ENCODE measurements around the gene PTPRR.

Gene PTPRR

DNA sequence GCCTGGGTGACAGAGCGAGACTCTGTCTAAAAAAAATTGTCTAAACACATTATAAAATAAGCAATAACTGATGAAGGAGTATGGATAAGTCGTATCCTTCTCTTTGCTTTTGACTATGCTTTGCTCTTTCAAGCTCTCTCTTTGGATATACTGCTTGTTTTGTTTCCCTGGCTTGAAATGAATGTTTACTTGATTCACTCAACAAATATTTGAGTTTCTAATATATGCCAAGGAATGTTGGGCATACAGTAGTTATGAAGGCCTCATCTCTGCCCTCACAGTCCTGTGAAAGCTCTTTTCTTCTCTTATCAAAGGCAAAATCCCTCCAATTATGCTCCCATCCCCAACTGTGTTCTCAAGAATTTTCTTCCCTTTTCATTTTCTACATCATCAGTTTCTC, 123.5 kb downstream of the PTPRR start:
- Histone ChIP-seq H3K36me3 (ENCODE audit: control insufficient read depth in 1 of 2, insufficient read depth in 2 of 2, low read length in 2 of 2) (no peaks in the 10 kb centered on the region), H4K91ac (ENCODE audit: low read depth, low read length) (no peak overlapping the region), H2BK120ac (ENCODE audit: insufficient read depth, low read length, poor library complexity) (no peak overlapping the region), H3K79me2 (ENCODE audit: control insufficient read depth, insufficient read depth, low read length, poor library complexity) (no peaks in the 10 kb centered on the region), H3K4me1 (ENCODE audit: control insufficient read depth in 1 of 2, insufficient read depth in 2 of 2, low read length in 2 of 2) (no peaks in the 10 kb centered on the region), H3K18ac (ENCODE audit: low read length) (no peak overlapping the region), H4K12ac (ENCODE audit: low read depth, low read length) (no peak overlapping the region), H3K27ac (ENCODE audit: low read depth, low read length) (no peak overlapping the region), H3K9me3 (ENCODE audit: insufficient read depth, low read depth, low read length) (no peaks in the 10 kb centered on the region), H3K14ac (ENCODE audit: low read length) (no peak overlapping the region), H3K27me3 (ENCODE audit: insufficient read depth, low read length) (no peaks in the 10 kb centered on the region), H2BK5ac (ENCODE audit: low read depth, low read length, poor library complexity) (no peak overlapping the region), H2AK5ac (ENCODE audit: low read length) (no peak overlapping the region), H4K8ac (ENCODE audit: low read depth, low read length) (no peak overlapping the region), H3K4me2 (ENCODE audit: low read length) (no peak overlapping the region), H3K4me3 (ENCODE audit: low read depth, low read length) (no peak overlapping the region), H3K9ac (ENCODE audit: low read length) (no peak overlapping the region), H3K79me1 (ENCODE audit: low read length) (no peaks in the 10 kb centered on the region), H2AFZ (ENCODE audit: insufficient read depth, low read length, poor library complexity) (no peak overlapping the region), H3K4ac (ENCODE audit: low read depth, low read length) (no peak overlapping the region), H2BK12ac (ENCODE audit: low read length) (no peak overlapping the region), H3K23ac (ENCODE audit: low read length) (no peak overlapping the region)
- no CpG with 5 or more reads among the region's 2 CpGs for WGBS (ENCODE audit: extremely low coverage, insufficient coverage, insufficient read length)
- DNase-seq: peak in 1 of 2 donors; percentile 8

DNA sequence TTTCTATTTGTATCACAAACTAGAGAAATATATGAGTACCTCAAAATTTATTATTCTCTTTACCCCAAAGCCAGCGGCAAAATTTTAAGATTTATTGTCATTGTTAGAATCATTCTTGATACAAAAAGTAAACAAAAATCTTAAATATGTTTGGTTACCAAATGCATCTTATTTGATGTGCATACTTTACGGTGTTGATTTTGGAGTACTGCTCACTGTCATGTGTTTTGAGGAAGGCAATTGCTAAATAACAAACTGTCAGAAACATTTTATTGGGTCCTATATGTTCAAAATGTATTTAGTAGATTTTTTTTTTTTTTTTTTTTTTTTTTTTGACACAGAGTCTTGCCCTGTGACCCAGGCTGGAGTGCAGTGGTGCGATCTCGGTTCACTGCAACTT, 124.9 kb downstream of the PTPRR start:
- no peak overlapping the region for H4K12ac ChIP-seq (ENCODE audit: low read depth, low read length)
- H3K18ac ChIP-seq (ENCODE audit: low read length): no peak overlapping the region
- no peak overlapping the region for H3K4me3 ChIP-seq (ENCODE audit: low read depth, low read length)
- H3K36me3 ChIP-seq (ENCODE audit: control insufficient read depth in 1 of 2, insufficient read depth in 2 of 2, low read length in 2 of 2): no peaks in the 10 kb centered on the region
- no peak overlapping the region for H2BK120ac ChIP-seq (ENCODE audit: insufficient read depth, low read length, poor library complexity)
- H4K91ac ChIP-seq (ENCODE audit: low read depth, low read length): no peak overlapping the region
- H3K23ac ChIP-seq (ENCODE audit: low read length): no peak overlapping the region
- no peak overlapping the region for H3K4ac ChIP-seq (ENCODE audit: low read depth, low read length)
- no peaks in the 10 kb centered on the region for H3K9me3 ChIP-seq (ENCODE audit: insufficient read depth, low read depth, low read length)
- no peaks in the 10 kb centered on the region for H3K79me2 ChIP-seq (ENCODE audit: control insufficient read depth, insufficient read depth, low read length, poor library complexity)
- H3K27me3 ChIP-seq (ENCODE audit: insufficient read depth, low read length): no peaks in the 10 kb centered on the region
- H4K8ac ChIP-seq (ENCODE audit: low read depth, low read length): no peak overlapping the region
- H2AK5ac ChIP-seq (ENCODE audit: low read length): no peak overlapping the region
- H3K9ac ChIP-seq (ENCODE audit: low read length): no peak overlapping the region
- no peak overlapping the region for H2AFZ ChIP-seq (ENCODE audit: insufficient read depth, low read length, poor library complexity)
- no peak overlapping the region for H2BK5ac ChIP-seq (ENCODE audit: low read depth, low read length, poor library complexity)
- H3K27ac ChIP-seq (ENCODE audit: low read depth, low read length): no peak overlapping the region
- H3K14ac ChIP-seq (ENCODE audit: low read length): no peak overlapping the region
- DNase-seq: no peak
- no CpG with 5 or more reads among the region's 4 CpGs for WGBS (ENCODE audit: extremely low coverage, insufficient coverage, insufficient read length)
- H3K4me2 ChIP-seq (ENCODE audit: low read length): no peak overlapping the region
- no peak overlapping the region for H2BK12ac ChIP-seq (ENCODE audit: low read length)
- H3K79me1 ChIP-seq (ENCODE audit: low read length): no peaks in the 10 kb centered on the region
- no peaks in the 10 kb centered on the region for H3K4me1 ChIP-seq (ENCODE audit: control insufficient read depth in 1 of 2, insufficient read depth in 2 of 2, low read length in 2 of 2)

DNA sequence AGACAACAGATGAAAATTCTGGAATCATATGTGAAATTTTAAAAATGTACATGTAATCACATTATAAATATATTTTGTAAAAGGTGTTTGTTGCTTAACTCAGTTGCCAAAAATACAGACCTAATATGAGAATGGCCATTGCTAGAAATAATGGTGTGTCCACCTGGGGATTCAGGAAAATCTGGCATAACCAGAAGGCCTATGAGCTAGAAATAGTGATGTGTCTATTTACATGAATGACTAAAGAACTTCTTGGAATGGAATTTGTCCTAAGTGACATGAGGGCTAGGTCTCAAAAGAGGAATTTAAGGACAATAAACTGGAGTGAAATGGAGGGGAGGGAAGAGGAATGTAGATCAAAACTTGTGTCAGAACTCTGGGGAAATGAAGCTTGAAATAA, 126.4 kb downstream of the PTPRR start:
- Histone ChIP-seq H3K4me1 (ENCODE audit: control insufficient read depth in 1 of 2, insufficient read depth in 2 of 2, low read length in 2 of 2) (no peaks in the 10 kb centered on the region), H3K9me3 (ENCODE audit: insufficient read depth, low read depth, low read length) (no peaks in the 10 kb centered on the region), H4K91ac (ENCODE audit: low read depth, low read length) (no peak overlapping the region), H4K8ac (ENCODE audit: low read depth, low read length) (no peak overlapping the region), H3K79me2 (ENCODE audit: control insufficient read depth, insufficient read depth, low read length, poor library complexity) (no peaks in the 10 kb centered on the region), H4K12ac (ENCODE audit: low read depth, low read length) (no peak overlapping the region), H2BK5ac (ENCODE audit: low read depth, low read length, poor library complexity) (no peak overlapping the region), H3K4me3 (ENCODE audit: low read depth, low read length) (no peak overlapping the region), H2AK5ac (ENCODE audit: low read length) (no peak overlapping the region), H2BK12ac (ENCODE audit: low read length) (no peak overlapping the region), H3K18ac (ENCODE audit: low read length) (no peak overlapping the region), H3K79me1 (ENCODE audit: low read length) (no peaks in the 10 kb centered on the region), H2AFZ (ENCODE audit: insufficient read depth, low read length, poor library complexity) (no peak overlapping the region), H2BK120ac (ENCODE audit: insufficient read depth, low read length, poor library complexity) (no peak overlapping the region), H3K14ac (ENCODE audit: low read length) (no peak overlapping the region), H3K27me3 (ENCODE audit: insufficient read depth, low read length) (no peaks in the 10 kb centered on the region), H3K4me2 (ENCODE audit: low read length) (no peak overlapping the region), H3K9ac (ENCODE audit: low read length) (no peak overlapping the region), H3K36me3 (ENCODE audit: control insufficient read depth in 1 of 2, insufficient read depth in 2 of 2, low read length in 2 of 2) (no peaks in the 10 kb centered on the region), H3K4ac (ENCODE audit: low read depth, low read length) (no peak overlapping the region), H3K23ac (ENCODE audit: low read length) (no peak overlapping the region), H3K27ac (ENCODE audit: low read depth, low read length) (no peak overlapping the region)
- peak; percentile 63 to 84 for DNase-seq

DNA sequence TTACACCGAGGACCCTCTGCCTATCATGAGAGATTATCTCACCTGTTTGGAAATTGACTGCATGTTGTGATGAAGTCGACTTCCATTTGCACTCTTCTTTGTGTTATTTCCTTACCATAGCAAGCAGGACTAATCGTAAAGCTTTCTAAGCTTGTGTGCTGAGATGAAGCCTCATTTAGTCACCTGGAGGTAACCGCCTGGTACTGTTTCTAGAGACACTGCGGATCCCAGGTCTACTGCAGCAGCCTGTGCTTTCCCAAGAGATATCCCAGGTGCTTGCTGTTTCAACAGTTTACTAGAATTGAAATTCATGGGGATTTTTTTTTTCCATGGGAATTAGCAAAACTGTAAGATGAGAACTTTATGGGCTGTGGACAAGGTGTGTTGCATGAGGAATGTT, 131.8 kb downstream of the PTPRR start:
- no peak for DNase-seq
- Histone ChIP-seq H3K79me1 (ENCODE audit: low read length) (no peaks in the 10 kb centered on the region), H3K4me1 (ENCODE audit: control insufficient read depth in 1 of 2, insufficient read depth in 2 of 2, low read length in 2 of 2) (no peaks in the 10 kb centered on the region), H3K4ac (ENCODE audit: low read depth, low read length) (no peak overlapping the region), H2BK12ac (ENCODE audit: low read length) (no peak overlapping the region), H3K4me3 (ENCODE audit: low read depth, low read length) (no peak overlapping the region), H3K27ac (ENCODE audit: low read depth, low read length) (no peak overlapping the region), H3K4me2 (ENCODE audit: low read length) (no peak overlapping the region), H4K8ac (ENCODE audit: low read depth, low read length) (no peak overlapping the region), H3K27me3 (ENCODE audit: insufficient read depth, low read length) (no peaks in the 10 kb centered on the region), H4K12ac (ENCODE audit: low read depth, low read length) (no peak overlapping the region), H2AFZ (ENCODE audit: insufficient read depth, low read length, poor library complexity) (no peak overlapping the region), H3K36me3 (ENCODE audit: control insufficient read depth in 1 of 2, insufficient read depth in 2 of 2, low read length in 2 of 2) (no peaks in the 10 kb centered on the region), H3K18ac (ENCODE audit: low read length) (no peak overlapping the region), H3K79me2 (ENCODE audit: control insufficient read depth, insufficient read depth, low read length, poor library complexity) (no peaks in the 10 kb centered on the region), H2BK120ac (ENCODE audit: insufficient read depth, low read length, poor library complexity) (no peak overlapping the region), H3K23ac (ENCODE audit: low read length) (no peak overlapping the region), H2BK5ac (ENCODE audit: low read depth, low read length, poor library complexity) (no peak overlapping the region), H3K9me3 (ENCODE audit: insufficient read depth, low read depth, low read length) (peaks cover 1% of the 10 kb centered on the region), H2AK5ac (ENCODE audit: low read length) (no peak overlapping the region), H3K9ac (ENCODE audit: low read length) (no peak overlapping the region), H4K91ac (ENCODE audit: low read depth, low read length) (no peak overlapping the region), H3K14ac (ENCODE audit: low read length) (no peak overlapping the region)
- no CpG with 5 or more reads among the region's 5 CpGs for WGBS (ENCODE audit: extremely low coverage, insufficient coverage, insufficient read length)

DNA sequence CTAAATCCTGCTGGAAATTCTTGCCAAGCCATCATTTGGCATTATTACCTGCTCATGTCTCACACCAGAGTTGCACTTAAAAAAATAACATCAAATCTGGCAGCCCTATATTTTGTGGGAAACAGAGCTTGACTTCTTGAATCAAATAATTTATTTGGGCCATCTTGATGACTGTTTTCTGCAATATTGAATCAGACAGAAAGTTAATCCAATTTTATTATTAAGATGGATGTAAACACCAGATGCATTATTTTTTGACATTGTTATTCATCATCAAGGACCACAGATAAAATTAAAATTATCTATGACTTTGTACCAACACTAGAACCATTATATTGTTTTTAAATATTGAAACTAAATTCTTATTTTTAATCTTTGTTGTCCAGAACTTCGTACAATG, 132.9 kb downstream of the PTPRR start:
- Histone ChIP-seq H2BK12ac (ENCODE audit: low read length) (no peak overlapping the region), H3K4me3 (ENCODE audit: low read depth, low read length) (no peak overlapping the region), H3K36me3 (ENCODE audit: control insufficient read depth in 1 of 2, insufficient read depth in 2 of 2, low read length in 2 of 2) (no peaks in the 10 kb centered on the region), H3K9me3 (ENCODE audit: insufficient read depth, low read depth, low read length) (peaks cover 4% of the 10 kb centered on the region), H3K79me1 (ENCODE audit: low read length) (no peaks in the 10 kb centered on the region), H2AFZ (ENCODE audit: insufficient read depth, low read length, poor library complexity) (no peak overlapping the region), H3K4ac (ENCODE audit: low read depth, low read length) (no peak overlapping the region), H4K8ac (ENCODE audit: low read depth, low read length) (no peak overlapping the region), H3K14ac (ENCODE audit: low read length) (no peak overlapping the region), H3K9ac (ENCODE audit: low read length) (no peak overlapping the region), H3K4me2 (ENCODE audit: low read length) (no peak overlapping the region), H4K12ac (ENCODE audit: low read depth, low read length) (no peak overlapping the region), H2BK5ac (ENCODE audit: low read depth, low read length, poor library complexity) (no peak overlapping the region), H2BK120ac (ENCODE audit: insufficient read depth, low read length, poor library complexity) (no peak overlapping the region), H2AK5ac (ENCODE audit: low read length) (no peak overlapping the region), H4K91ac (ENCODE audit: low read depth, low read length) (no peak overlapping the region), H3K4me1 (ENCODE audit: control insufficient read depth in 1 of 2, insufficient read depth in 2 of 2, low read length in 2 of 2) (no peaks in the 10 kb centered on the region), H3K18ac (ENCODE audit: low read length) (no peak overlapping the region), H3K27me3 (ENCODE audit: insufficient read depth, low read length) (no peaks in the 10 kb centered on the region), H3K27ac (ENCODE audit: low read depth, low read length) (no peak overlapping the region), H3K23ac (ENCODE audit: low read length) (no peak overlapping the region), H3K79me2 (ENCODE audit: control insufficient read depth, insufficient read depth, low read length, poor library complexity) (no peaks in the 10 kb centered on the region)
- WGBS (ENCODE audit: extremely low coverage, insufficient coverage, insufficient read length): no CpG with 5 or more reads among the region's 1 CpG
- DNase-seq: no peak
